IMR-90 (cell line): ENCODE data around the gene VPS41. TPM values are rescaled to one million over a fixed set of nuclear protein-coding genes. Genes with fewer than 3 reads are reported as not detected.

Experiments
- ATAC-seq: fragments of 200-7000 bp; cut with Tn5 transposase; 2 replicates; pipeline ENCODE4 v1.9.1; 2020; ENCODE audit warnings: low read depth, mild to moderate bottlenecking, moderate library complexity
- BruUV-seq: library from RNA; stranded (reverse); fragments of 400-500 nt; replicated peaks from 2 replicates; lab custom pipeline; 2021; lab: Mats Ljungman, UMichigan
- CTCF ChIA-PET: fragments of 300-600 bp; formaldehyde crosslinking; extraction: SDS; loops from one replicate; lab custom pipeline; 2021; ENCODE audit warnings: antibody characterized with exemption; lab: Yijun Ruan, JAX
- POLR2A ChIA-PET: fragments of 300-600 bp; sonication (Branson Sonifier 250); formaldehyde crosslinking; loops from one replicate; lab custom pipeline; 2022; ENCODE audit warnings: antibody characterized with exemption; ENCODE audit not compliant: unreplicated experiment; lab: Charles Lee
- DNase-seq: peaks from one replicate; pipeline ENCODE4 v3.0.0; 2013
- H2AFZ ChIP-seq: replicated peaks from 2 replicates; pipeline ENCODE3; 2013; ENCODE audit warnings: low read length, mild to moderate bottlenecking; ENCODE audit not compliant: poor library complexity
- H2AK5ac ChIP-seq: 2 replicates; pipeline ENCODE4 v1.6.1; 2013; ENCODE audit warnings: low read depth, low read length, inconsistent platforms
- H2AK9ac ChIP-seq: replicated peaks from 2 replicates; pipeline ENCODE3; 2013; ENCODE audit warnings: mild to moderate bottlenecking, low read depth, low read length, moderate library complexity; ENCODE audit not compliant: poor library complexity
- H2BK120ac ChIP-seq: 2 replicates; pipeline ENCODE4 v1.6.1; 2013; ENCODE audit warnings: low read depth, low read length, inconsistent platforms
- H2BK15ac ChIP-seq: 3 replicates; pipeline ENCODE4 v1.6.1; 2013; ENCODE audit warnings: low read depth, low read length, inconsistent platforms
- H2BK20ac ChIP-seq: 2 replicates; pipeline ENCODE4 v1.6.1; 2013; ENCODE audit warnings: low read depth, mild to moderate bottlenecking, inconsistent platforms, low read length, moderate library complexity
- H2BK5ac ChIP-seq: 2 replicates; pipeline ENCODE4 v1.6.1; 2013; ENCODE audit warnings: mild to moderate bottlenecking, low read depth, low read length, inconsistent platforms; ENCODE audit not compliant: poor library complexity, severe bottlenecking
- H3K14ac ChIP-seq: replicated peaks from 2 replicates; pipeline ENCODE4 v1.6.1; 2013; ENCODE audit warnings: low read depth, low read length, inconsistent platforms
- H3K18ac ChIP-seq: 2 replicates; pipeline ENCODE4 v1.6.1; 2013; ENCODE audit warnings: low read depth, low read length, control low read depth
- H3K23ac ChIP-seq: 2 replicates; pipeline ENCODE4 v1.6.1; 2013; ENCODE audit warnings: low read depth, low read length, inconsistent platforms
- H3K27ac ChIP-seq: 2 replicates; pipeline ENCODE4 v1.5.1; 2013; ENCODE audit warnings: mild to moderate bottlenecking, control low read depth, low read length; ENCODE audit not compliant: insufficient read depth
- H3K27me3 ChIP-seq: 2 replicates; pipeline ENCODE4 v1.6.1; 2013; ENCODE audit warnings: low read length; ENCODE audit not compliant: control insufficient read depth, insufficient read depth
- H3K36me3 ChIP-seq: 2 replicates; pipeline ENCODE4 v1.6.1; 2013; ENCODE audit warnings: low read length, mixed read lengths; ENCODE audit not compliant: control insufficient read depth, insufficient read depth
- H3K4ac ChIP-seq: 2 replicates; pipeline ENCODE4 v1.6.1; 2013; ENCODE audit warnings: low read depth, low read length, inconsistent platforms
- H3K4me1 ChIP-seq: 2 replicates; pipeline ENCODE4 v1.6.1; 2013; ENCODE audit warnings: low read length, mixed read lengths; ENCODE audit not compliant: control insufficient read depth, insufficient read depth
- H3K4me2 ChIP-seq: 2 replicates; pipeline ENCODE4 v1.6.1; 2013; ENCODE audit warnings: low read depth, mild to moderate bottlenecking, control low read depth, low read length, moderate library complexity
- H3K4me3 ChIP-seq: 2 replicates; pipeline ENCODE4 v1.5.1; 2013; ENCODE audit warnings: low read depth, mild to moderate bottlenecking, control low read depth, low read length, moderate library complexity; ENCODE audit not compliant: insufficient read depth
- H3K56ac ChIP-seq: 2 replicates; pipeline ENCODE4 v1.6.1; 2013; ENCODE audit warnings: low read length, inconsistent platforms; ENCODE audit not compliant: insufficient read depth; ENCODE audit errors: extremely low read depth
- H3K79me1 ChIP-seq, 2 experiments: 2 replicates each; pipeline ENCODE4 v1.6.1; 2013; ENCODE audit warnings: low read length in 2 of 2, inconsistent platforms in 1 of 2, low read depth in 1 of 2
- H3K9ac ChIP-seq: 2 replicates; pipeline ENCODE4 v1.6.1; 2013; ENCODE audit warnings: low read depth, low read length, control low read depth
- H3K9me1 ChIP-seq: 2 replicates; pipeline ENCODE4 v1.6.1; 2013; ENCODE audit warnings: low read length, inconsistent platforms; ENCODE audit not compliant: insufficient read depth
- H3K9me3 ChIP-seq: 2 replicates; pipeline ENCODE4 v1.6.1; 2013; ENCODE audit warnings: low read length; ENCODE audit not compliant: control insufficient read depth, insufficient read depth
- H4K20me1 ChIP-seq: 2 replicates; pipeline ENCODE4 v1.6.1; 2013; ENCODE audit warnings: low read length, inconsistent platforms; ENCODE audit not compliant: insufficient read depth
- H4K5ac ChIP-seq: 2 replicates; pipeline ENCODE4 v1.6.1; 2013; ENCODE audit warnings: mild to moderate bottlenecking, low read depth, low read length, control low read depth
- H4K8ac ChIP-seq, 2 experiments: 2 replicates each; pipeline ENCODE4 v1.6.1; 2013; ENCODE audit warnings: low read depth in 2 of 2, low read length in 2 of 2, control low read depth in 1 of 2, inconsistent platforms in 1 of 2
- H4K91ac ChIP-seq: 2 replicates; pipeline ENCODE4 v1.6.1; 2013; ENCODE audit warnings: low read depth, low read length, inconsistent platforms; ENCODE audit not compliant: insufficient read depth
- CHD1 ChIP-seq: IDR thresholded peaks from 2 replicates; pipeline ENCODE4 v1.6.1; 2012; ENCODE audit warnings: low read depth, low read length, improper control_type of control experiment
- MXI1 ChIP-seq: IDR thresholded peaks from 2 replicates; pipeline ENCODE4 v1.6.1; 2012; ENCODE audit warnings: low read depth, mild to moderate bottlenecking, low read length, moderate library complexity, borderline replicate concordance
- RCOR1 ChIP-seq: IDR thresholded peaks from 2 replicates; pipeline ENCODE4 v1.6.1; 2012; ENCODE audit warnings: mild to moderate bottlenecking, low read length, improper control_type of control experiment; ENCODE audit not compliant: insufficient replicate concordance
- RFX5 ChIP-seq: IDR thresholded peaks from 2 replicates; pipeline ENCODE4 v1.8.0; 2012; ENCODE audit warnings: low read depth, mild to moderate bottlenecking, low read length, moderate library complexity
- SMC3 ChIP-seq: fragments of 150-350 bp; IDR thresholded peaks from 2 replicates; pipeline ENCODE4 v1.6.1; 2016; ENCODE audit warnings: low read depth, mild to moderate bottlenecking, antibody characterized with exemption, low read length, moderate library complexity
- WGBS, 2 experiments: methylation state at CpG; one replicate each; pipeline versions ENCODE4 v1.1.5 to v1.1.7; 2013; ENCODE audit warnings: missing lambda C conversion rate in 2 of 2; ENCODE audit not compliant: insufficient read length in 1 of 2; ENCODE audit errors: extremely low coverage in 2 of 2; 5-methylcytosine and 5-hydroxymethylcytosine counted together
- dilution Hi-C: fragments of 300-500 bp; cut with HindIII; formaldehyde crosslinking; loops from one replicate; pipeline ENCODE4 v1.14.3; 2018; ENCODE audit warnings: low sequenced_read_pairs; ENCODE audit not compliant: unreplicated experiment
- in situ Hi-C: fragments of 300-500 bp; cut with MboI; formaldehyde crosslinking; loops from 3 replicates; pipeline ENCODE4 v1.14.3; 2019; ENCODE audit warnings: low sequenced_read_pairs, inconsistent platforms, mixed read lengths
- intact Hi-C: fragments of 100-400 bp; cut with micrococcal nuclease; formaldehyde crosslinking; loops from 2 replicates; pipeline ENCODE4 v1.10.0; 2022
- polyA plus RNA-seq, 3 experiments: library from polyadenylated mRNA; depleted of rRNA; stranded (reverse); fragments of >200 nt; gene quantifications; 2 replicates each; pipeline ENCODE4 v1.2.3, GENCODE V29; 2012; ENCODE audit warnings: low replicate concordance in 1 of 3
- total RNA-seq: library from RNA; depleted of rRNA; stranded (reverse); fragments of >200 nt; gene quantifications from 2 replicates; pipeline ENCODE4 v1.2.3, GENCODE V29; 2012
- TF ChIP-seq, protein P1 (sequence below): fragments of 150-350 bp; IDR thresholded peaks from 2 replicates; pipeline ENCODE4 v1.6.1; 2017; ENCODE audit warnings: mild to moderate bottlenecking, antibody characterized with exemption, low read length, low read depth
- TF ChIP-seq, protein P2 (sequence below): fragments of 150-350 bp; IDR thresholded peaks from 2 replicates; pipeline ENCODE4 v1.6.1; 2016; ENCODE audit warnings: low read depth, mild to moderate bottlenecking, low read length, moderate library complexity, borderline replicate concordance

The VPS41 gene
- total and polyA plus RNA-seq, 2 of the 4 experiments (the other 2 are of a cell fraction), result 16.0 to 28.0 TPM

DNA sequence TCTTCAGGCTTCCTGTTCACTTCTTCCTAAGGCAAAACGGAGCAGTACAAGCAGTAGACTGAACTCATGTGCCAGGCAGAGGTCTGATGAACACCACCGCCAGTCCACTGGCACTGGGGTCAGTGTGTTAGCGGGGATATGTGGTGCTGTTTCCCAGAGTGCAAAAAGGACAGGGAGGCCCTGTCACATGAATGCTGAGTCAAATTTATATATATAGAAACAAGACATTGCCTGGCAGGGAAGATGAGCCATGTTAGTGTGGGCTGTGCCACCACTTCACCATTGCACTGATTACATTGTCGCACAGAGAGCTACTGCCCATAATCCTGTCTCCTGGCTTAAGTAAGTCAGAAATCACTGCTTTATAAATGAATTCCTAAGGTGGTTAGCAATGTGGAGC lies 155.6 kb downstream of the VPS41 start:
- Histone ChIP-seq H3K14ac (no peak overlapping the region), H2BK20ac (no peak overlapping the region), H3K56ac (no peak overlapping the region), H4K20me1 (no peaks in the 10 kb centered on the region), H3K79me1 (no peaks in the 10 kb centered on the region), H3K18ac (no peak overlapping the region), H4K8ac (no peak overlapping the region), H3K4me2 (no peak overlapping the region), H4K5ac (no peak overlapping the region), H3K9me1 (no peaks in the 10 kb centered on the region), H3K27me3 (no peaks in the 10 kb centered on the region), H2BK15ac (no peak overlapping the region), H2AK5ac (no peak overlapping the region), H4K91ac (no peak overlapping the region), H2AK9ac (no peak overlapping the region), H3K4me1 (no peaks in the 10 kb centered on the region), H3K9me3 (no peaks in the 10 kb centered on the region), H3K4me3 (no peak overlapping the region), H2BK120ac (no peak overlapping the region), H2AFZ (no peak overlapping the region), H3K9ac (no peak overlapping the region), H3K4ac (no peak overlapping the region), H3K23ac (no peak overlapping the region), H3K27ac (no peak overlapping the region), H2BK5ac (no peak overlapping the region), H3K36me3 (peaks cover 10% of the 10 kb centered on the region)
- ATAC-seq (no peak), DNase-seq (no peak)
- no TSS peak for BruUV-seq
- no peak for TF ChIP-seq MXI1
- TF ChIP-seq, protein P1, sequence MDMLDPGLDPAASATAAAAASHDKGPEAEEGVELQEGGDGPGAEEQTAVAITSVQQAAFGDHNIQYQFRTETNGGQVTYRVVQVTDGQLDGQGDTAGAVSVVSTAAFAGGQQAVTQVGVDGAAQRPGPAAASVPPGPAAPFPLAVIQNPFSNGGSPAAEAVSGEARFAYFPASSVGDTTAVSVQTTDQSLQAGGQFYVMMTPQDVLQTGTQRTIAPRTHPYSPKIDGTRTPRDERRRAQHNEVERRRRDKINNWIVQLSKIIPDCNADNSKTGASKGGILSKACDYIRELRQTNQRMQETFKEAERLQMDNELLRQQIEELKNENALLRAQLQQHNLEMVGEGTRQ, result no peak
- no peak for TF ChIP-seq CHD1
- no peak for TF ChIP-seq SMC3
- TF ChIP-seq, protein P2, sequence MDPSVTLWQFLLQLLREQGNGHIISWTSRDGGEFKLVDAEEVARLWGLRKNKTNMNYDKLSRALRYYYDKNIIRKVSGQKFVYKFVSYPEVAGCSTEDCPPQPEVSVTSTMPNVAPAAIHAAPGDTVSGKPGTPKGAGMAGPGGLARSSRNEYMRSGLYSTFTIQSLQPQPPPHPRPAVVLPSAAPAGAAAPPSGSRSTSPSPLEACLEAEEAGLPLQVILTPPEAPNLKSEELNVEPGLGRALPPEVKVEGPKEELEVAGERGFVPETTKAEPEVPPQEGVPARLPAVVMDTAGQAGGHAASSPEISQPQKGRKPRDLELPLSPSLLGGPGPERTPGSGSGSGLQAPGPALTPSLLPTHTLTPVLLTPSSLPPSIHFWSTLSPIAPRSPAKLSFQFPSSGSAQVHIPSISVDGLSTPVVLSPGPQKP, result no peak
- no peak for TF ChIP-seq RFX5
- TF ChIP-seq RCOR1, result no peak
- WGBS, 2 experiments, result no CpG with 5 or more reads among the region's 4 CpGs
- ChIA-PET CTCF (no interaction called here), POLR2A (no interaction called here)
- dilution Hi-C loops (no loop called here), in situ Hi-C loops (no loop called here), intact Hi-C loops (no loop called here)
